Hippocampal formation (tissue), 2 donors: Measurements from ENCODE around the gene THRB.

Experiments
- DNase-seq, 2 donors: peaks; one replicate each; lab custom pipeline; 2025; lab: John Stamatoyannopoulos, UW

Gene THRB

DNA sequence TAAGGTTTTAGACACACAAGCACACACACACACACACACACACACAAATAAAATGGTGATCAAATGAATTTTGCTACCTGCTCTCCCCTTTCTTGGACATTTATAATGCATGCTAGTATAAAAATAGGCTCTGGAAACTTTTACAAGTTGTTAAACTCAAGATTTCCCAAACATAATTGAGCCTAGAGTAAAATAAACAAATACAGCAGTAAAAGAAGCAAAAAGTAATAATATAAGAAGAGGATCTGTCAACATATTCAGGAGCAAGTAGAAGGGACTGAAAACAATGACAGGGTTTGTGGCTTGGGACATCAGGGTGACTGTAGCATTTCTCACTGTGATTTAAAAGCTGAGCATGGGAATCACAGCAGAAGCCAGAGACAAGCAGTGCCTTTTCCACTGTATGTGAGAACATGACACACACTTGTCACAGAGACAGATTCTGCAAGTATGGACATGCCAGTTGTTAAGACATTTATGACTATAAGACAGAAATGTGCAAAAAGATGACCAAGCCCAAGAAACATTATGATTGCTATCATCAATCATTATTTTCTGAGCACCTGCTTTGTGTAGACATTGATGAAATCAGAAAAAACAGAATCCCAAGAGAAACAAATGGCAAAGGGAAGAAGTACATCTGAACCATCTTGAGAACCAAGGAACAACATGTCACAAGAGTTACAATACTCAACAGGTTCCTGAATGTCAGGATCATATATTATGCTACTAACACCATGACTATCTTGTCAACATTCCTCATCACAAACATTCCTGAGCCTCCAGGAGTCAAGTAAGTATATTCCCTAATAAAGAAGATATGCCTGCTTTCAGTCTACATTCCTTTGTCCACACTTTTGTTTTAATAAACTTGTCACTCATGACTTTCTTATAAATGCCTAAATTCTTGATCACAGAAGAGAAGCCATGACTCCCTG, 7.1 kb downstream of the THRB start:
- DNase-seq = no peak

DNA sequence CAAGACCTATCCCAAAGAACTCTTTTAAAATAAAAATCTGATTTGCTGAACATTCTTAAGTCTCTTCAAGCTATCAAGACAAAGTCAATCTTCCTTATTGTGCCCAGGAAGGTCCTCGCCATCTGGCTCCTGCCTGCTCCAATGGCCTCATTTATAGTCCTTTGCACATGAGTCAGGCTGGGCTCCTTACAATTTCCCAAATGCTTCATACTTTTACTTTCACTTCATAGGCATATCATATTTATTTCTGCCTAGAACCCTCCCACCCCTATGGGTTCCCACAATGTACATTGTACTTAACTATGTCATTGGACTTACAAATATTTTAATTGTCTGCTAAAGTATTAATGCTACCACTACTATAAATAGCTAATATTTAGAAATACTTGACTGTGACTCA, 9.1 kb downstream of the THRB start:
- DNase-seq = no peak

DNA sequence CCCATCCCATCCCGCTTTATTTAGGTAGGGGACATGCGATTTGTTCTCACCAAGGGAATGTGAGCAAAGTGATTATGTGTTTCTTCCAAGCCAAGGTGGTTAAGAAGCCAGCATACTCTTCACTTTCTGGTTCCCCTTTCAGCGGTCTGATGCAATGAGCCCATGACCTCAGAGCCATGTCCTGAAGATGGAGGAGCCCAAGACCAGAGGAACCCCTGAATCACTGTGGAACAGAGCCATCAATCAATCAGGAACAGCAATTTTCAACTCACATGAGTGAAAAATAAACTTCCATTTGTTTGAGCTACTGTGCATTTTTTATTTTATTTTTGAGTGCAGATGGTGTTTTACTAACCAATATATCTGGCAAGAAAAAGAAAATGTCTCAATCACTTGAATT, 10.8 kb downstream of the THRB start:
- DNase-seq = no peak

DNA sequence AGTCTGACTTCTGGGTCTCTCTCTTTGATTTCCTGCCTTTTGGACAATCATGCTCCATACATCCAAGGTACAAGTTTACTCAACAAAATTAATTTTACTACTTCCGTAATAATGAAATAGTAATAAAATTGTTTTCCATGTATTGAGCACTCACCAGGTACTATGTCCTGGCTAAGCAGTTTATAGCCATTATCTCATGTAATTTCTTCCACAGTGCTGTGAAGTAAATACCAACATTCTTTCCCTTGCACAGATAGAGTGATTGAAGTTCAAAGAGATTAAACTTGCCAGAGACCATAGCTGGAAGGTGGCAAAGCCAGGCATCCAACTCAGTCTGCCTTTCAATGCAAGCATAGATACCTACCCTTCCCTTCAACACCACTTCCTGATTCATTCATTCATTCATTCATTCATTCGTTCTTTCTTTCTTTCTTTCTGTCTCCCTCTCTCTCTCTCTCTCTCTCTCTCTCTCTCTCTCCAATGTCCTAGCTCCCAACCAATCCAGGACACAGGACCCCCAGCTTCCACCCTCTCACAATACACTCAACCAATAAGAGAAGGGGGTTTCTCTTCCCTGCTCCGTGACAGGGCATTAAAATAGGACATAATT, 12.4 kb downstream of the THRB start:
- no peak for DNase-seq

DNA sequence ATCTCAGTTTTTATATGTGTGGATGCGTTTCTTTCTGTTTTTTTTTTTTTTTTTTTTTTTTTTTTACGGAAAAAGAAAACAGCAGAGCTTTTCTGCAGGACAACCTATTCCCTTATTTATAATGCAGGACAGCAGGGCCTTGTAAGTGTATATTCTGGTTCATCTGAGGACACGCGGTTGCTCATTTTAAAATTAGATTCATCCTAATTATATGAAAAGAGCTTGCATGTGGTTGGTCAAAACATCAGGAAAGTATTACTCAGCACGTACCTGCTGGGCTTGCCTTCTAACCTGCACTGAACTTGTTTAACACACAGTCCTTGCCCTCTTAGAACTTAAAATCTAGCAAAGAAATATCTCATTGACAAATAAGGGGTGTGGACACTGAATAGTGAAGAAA, 13.5 kb downstream of the THRB start:
- no peak for DNase-seq

DNA sequence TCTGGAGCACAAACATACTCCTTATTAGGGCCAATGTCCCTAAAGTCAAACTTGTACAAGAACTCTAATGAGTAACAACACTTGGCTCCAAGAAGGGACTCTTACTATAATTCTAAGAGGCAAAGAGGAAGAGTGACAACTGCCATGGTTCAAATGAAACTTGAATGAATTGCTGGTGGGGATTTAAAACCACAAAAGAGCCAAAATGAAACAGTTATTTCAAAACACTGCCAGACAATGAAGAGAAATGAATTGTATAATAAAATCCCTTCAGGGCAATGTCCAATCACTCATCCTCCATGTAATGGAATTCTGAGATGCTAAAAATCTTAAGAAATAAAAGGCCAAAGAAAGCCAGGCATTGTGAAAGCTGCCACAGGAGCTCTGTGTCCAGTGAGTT, 14.2 kb downstream of the THRB start:
- no peak for DNase-seq

DNA sequence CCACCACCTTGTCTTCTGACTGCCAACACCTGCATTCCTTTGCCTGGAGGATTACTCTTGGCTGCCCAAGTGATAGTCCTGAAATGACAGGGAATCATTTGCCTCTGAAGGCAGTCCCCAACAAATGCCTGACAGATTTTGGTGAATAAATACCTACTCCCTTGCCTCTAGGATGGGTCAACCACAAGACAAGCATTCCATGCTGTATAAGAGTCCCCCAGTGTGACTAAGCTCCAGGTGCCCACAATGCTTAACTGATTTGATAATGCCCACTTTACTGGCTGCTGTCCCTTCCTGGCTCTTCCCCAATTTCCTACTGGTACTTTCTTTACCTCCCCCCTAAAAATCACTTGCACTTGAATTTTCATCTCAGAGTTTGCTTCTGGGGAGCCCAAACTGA, 14.8 kb downstream of the THRB start:
- DNase-seq = no peak

DNA sequence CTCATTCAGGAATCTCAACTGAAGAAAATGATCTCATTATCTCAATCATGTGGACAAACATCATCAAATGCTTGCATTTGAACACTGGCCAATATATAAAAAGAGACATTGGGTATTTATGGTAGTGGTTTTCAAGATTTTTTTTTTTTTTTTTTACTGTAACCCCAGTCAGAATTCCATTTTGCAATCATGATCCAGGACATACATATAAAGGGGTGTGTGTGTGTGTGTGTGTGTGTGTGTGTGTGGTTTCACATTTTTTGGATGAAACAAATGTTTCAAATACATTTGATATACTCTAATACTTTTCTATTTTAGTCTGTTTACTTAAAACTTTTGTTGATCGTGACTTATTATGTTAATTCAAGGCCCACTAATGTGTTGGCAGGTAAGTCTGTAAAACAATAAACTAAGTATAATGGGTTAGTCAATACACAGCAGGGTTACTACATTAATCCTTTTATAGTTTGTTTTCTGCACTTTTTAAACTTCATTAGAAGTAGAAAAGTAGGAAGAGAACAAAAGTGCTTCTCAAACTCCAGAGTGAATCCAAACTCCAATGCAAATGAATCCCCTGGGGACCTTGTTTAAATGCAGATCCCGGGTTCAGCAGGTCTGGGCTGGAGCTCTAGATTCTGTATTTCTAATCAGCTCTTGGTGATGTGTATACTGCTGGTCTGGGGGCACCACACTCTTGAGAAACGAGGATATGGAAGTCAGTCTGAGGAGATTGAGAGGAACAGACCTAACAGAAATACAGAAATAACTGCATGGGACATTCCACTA, 17.6 kb downstream of the THRB start:
- DNase-seq = no peak

DNA sequence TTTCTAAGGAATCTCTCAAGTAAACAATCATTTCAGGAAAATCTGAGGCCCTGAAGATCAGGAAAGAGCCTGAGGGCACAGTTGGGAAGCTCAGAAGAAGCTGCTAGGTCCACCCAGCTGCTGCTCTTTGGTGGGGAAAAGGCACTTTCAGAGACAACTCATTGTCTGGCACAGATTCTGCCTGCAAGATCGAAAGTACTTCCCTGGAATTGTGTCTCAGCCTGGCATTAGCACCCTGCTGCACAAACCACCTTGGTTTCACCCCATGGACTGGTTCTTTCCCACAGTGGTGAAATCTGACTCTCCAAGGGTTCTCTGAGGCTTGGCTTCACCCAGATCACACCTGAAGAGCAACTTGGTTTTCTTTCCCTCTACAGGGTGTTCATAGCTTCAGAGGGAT, 18.7 kb downstream of the THRB start:
- no peak for DNase-seq

DNA sequence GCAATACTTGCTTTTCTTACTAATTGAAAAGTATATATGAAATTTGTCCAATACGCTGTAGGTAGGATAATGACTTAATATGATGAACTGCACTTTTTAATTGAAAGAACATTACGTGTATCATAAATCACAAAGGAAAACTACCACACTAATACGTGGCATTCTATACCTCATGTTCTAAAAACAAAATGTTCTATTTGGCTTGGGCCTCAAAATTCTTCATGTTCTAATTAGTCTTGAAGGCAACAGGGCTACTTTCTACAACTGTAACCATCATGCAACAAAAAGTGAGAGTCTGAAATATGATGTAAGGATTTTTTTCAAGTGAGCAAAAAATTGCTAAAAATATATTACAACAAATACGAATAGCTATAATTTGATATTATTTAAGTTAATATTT, 19.8 kb downstream of the THRB start:
- DNase-seq = no peak

DNA sequence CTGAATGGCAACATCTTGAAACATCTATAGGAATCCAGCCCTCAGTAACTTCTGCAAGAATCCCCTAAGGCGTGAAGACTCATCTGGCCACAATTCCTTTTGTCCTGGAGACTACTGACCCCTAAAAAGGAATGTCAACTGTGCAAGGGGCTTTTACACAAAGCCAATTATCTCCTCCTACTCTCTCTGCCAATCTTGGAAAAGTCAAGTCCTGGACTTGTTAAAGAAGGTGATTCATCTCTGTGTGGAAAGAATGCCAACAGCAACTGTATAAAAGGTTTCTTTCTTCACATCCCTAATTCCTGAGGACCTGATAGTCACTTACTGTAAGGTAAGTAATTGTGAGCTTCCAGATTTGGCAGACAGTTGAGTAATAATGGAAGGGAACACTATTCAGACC, 22.3 kb downstream of the THRB start:
- no peak for DNase-seq

DNA sequence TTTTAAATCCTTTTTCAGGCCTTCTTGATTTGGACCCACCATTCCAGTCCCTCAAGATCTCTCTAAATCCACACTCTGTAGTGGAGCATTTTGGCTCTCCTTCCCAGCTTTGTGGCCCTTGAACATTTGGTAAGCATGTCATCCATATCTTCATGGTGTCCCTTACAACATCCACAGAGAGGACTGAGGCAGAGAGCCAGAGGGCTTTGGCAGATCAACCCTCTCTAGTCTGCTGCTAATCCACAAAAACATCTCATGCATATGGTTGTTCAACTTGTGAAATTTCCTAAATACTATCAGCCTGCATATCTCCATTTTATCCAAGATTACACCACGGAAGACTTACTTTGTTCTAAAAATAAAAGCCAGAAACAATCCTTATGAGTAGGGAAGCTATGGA, 23.2 kb downstream of the THRB start:
- no peak for DNase-seq

DNA sequence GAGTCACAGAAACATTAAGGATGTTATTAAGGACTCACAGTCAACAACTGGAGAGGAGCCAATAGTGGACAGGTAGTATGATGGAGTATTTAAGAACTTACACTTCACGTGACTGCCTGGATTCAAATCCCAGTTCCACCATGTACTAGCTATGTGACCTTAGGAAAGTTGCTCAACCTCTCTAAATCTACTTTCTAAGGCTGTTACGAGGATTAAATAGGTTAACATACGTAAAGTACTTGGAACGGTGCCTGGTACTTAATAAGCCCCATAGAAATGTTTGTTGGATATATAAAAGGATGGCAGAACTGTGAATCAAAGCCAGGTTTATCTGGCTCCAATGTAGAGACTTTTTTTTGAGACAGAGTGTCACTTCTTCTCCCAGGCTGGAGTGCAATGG, 24.4 kb downstream of the THRB start:
- no peak for DNase-seq

DNA sequence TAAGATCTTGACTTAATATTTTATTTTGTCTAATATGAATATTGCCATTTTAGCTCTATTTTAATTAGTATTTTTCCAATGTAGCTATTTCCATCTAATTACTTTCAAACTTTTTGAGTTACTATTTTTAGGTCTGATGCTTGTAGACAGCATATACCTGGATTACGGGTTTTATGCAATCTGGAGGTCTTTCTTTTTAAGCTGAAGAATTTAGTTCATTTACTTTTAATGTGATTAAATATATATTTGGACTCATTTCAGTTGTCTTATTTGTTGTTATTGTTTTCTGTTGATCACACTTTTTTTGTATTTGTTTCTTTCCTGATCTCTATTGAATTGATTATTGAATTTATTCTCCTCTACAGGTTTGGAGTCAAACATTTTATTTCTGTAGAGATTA, 30.3 kb downstream of the THRB start:
- no peak for DNase-seq

DNA sequence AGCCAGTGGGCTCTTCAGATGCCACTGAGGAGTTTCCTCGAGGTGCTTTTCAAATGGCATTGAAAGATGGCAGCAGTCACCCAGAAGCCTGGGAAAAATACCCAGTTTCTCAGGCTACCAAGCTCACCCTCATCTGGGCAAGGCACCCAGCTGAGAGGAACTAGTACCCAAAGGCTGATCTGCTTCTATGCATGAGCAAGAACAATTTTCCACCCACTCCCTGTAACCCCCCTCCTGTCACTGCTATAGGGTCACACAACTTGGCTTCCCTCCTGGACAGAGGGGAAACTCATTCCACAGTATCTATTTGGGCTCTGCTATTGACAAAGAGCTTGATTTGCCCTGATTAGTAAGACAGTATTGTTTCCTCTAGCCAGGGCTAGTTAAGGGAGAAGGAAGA, 31.9 kb downstream of the THRB start:
- no peak for DNase-seq

DNA sequence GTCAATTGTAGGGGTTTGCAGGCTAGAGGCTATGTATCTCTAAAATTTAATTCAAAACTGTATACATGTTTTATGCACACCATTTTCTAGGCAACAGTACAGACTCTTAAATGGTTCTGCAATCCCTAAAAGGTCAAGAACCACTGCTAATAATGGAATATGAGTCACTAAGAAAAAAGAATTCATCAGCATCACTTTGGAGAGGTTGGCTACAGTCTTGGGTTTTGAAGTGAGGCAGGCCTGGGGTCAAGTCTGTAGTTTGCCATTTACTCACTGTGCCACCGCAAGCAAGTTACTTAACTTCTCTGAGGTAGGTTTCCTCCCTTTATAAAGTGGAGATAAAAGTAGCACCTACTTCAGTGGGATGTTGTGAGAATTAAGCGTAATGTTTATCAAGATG, 33.7 kb downstream of the THRB start:
- DNase-seq = no peak

DNA sequence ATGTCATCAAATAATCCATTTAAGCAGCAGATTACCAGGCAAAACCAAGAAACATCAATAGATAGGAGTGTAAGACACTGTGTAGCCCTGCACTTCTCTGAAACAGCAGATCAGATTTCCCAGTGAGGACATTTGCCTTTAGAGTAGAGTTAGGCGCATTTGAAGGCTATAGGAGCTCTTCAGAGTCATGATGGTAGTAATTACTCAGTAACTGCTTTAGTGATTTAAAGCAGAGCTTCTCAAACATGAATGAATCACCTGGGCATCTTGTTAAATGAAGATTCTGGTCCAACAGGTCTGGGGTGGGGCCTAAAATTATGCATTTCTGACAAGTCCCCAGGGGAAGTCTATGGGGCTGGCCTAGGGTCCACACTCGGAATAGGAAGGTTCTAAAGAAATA, 36.9 kb downstream of the THRB start:
- no peak for DNase-seq

DNA sequence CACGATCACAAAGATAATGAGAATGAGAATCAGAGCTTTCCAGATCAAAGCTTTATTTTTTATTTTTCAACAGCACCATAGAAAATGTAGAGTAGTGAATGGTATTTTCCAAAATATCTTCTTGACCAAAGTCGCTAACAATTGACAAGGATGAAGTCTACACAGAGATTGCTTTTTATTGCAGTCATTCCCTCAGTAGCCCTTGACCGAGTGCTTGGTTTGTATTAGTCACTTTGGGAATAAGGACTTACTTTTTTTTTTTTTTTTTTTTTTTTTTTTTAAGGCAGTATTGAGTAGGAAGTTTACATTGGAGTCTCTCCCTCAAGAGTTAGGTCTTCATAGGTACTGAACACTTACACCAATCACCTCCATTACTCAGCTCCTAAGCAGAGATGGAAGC, 39.8 kb downstream of the THRB start:
- DNase-seq = no peak

DNA sequence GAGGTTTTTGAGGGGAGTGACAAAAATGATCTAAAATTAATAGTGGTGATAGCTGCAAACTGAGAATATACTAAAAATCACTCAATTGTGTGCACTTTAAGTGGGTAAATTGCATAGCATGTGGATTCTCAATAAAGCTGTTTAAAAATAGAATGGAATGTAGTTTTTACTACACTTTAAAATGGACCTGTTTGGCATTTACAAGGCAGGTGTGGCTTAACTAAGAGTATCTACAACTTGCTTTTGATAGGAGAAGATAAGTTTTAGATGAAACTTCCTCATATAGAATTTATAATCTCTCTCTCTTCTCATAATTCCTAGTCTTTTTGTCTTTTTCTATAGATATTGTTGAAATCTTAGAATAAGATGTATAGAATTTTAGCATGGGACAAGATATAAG, 40.3 kb downstream of the THRB start:
- no peak for DNase-seq

DNA sequence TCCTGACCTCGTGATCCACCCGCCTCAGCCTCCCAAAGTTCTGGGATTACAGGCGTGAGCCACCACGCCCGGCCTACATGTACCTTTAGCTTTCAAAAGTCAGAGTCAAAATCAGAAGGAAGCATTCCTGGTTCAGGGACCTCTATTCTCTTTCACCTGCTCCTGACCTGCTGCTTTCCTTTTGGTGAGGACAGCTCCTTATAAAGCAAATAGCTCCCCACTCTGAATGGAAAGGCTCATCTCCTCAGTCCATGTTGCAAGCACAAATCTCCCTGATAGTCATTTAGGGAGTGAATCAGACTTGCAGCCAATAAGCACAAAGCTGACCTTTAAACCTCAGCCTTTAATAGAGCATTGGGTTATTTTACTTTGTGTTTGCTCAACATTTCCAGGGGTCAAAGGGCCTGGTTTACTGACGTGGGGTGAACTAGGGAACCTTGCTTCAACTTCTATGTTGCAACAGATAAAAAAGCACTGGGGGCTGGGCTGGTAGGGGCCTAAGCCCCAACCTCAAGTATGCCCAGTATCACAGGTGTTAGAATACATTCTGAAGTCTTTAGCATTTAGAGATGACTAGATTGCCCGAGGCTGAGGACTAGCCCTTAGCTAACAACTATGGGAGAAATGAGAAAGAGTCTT, 43.1 kb downstream of the THRB start:
- DNase-seq = no peak

DNA sequence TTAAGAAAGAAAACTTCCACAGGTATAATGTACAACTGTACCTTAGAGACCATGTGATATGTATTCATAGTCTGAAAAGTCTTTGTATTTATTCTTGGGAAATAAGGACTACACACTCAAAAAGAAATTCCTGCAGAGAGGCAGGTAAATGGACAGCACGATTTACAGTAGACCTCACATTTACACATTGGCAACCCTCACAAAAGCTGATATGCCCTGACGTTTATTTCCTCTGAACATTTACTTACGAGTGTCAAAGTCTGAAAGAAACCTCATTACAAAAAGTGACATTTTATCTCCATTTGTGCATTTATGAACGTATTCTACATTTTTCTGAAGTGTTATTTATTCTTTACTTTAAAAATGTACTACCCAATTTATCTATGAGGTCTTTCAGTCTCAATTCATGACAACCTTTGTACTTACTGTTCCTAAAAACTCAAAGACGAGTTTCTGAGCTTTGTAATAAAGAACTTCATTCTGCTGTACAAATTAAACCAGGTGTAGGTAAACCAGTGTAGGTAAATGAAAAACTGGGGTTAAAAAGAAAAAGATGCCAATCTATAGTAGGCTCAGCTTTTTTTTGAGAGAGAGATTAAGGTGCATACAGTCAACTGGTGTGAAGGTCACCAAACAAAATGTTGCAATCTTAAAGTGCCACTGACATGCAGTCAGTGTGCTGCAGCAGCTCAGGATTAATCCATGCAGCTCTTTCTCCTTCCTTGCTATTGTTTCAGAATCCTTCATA, 44.3 kb downstream of the THRB start:
- no peak for DNase-seq

DNA sequence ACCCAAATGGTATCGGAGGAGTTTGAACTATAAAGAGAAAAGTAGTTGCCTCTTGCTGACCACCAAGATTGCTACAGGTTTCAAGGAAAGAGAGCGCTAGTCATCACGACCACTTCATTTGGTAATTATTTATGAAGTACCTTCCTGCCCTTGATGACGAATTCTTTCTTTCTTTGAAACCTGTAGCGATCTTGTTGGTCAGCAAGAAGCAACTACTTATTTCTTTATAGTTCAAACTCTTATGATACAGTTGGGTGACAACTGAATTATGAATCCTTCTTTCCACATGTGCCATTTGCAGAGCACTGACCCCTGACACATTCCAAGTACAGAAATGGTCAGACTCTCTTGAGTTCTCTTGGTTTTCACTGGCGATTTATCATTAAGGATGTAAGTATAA, 46.8 kb downstream of the THRB start:
- no peak for DNase-seq
